BLaER1 treated with 17β-estradiol and CSF1 and Interleukin-3, amounts not matched to agents 10 nM and 100 nM (cell line): Measurements from ENCODE around the gene OMP.
A peak's percentile ranks its signal among the peaks of the same experiment; 100 is the strongest.

Experiments used
- H3K27ac ChIP-seq, 11 experiments: shearing (Covaris generic); formaldehyde crosslinking; 2 replicates each; pipeline ENCODE4 v1.8.1; 2022
- H3K27me3 ChIP-seq, 11 experiments: shearing (Covaris generic); formaldehyde crosslinking; 2 replicates each; pipeline ENCODE4 v1.8.1; 2022
- H3K36me3 ChIP-seq, 11 experiments: shearing (Covaris generic); formaldehyde crosslinking; 2 replicates each; pipeline ENCODE4 v1.8.1; 2022
- H3K4me1 ChIP-seq, 10 experiments: shearing (Covaris generic); formaldehyde crosslinking; 2 replicates each; pipeline ENCODE4 v1.8.1; 2022
- H3K4me2 ChIP-seq, 11 experiments: shearing (Covaris generic); formaldehyde crosslinking; 2 replicates each; pipeline ENCODE4 v1.8.1; 2022
- H3K4me3 ChIP-seq, 10 experiments: shearing (Covaris generic); formaldehyde crosslinking; 2 replicates each; pipeline ENCODE4 v1.8.1; 2022
- H3K9ac ChIP-seq, 11 experiments: shearing (Covaris generic); formaldehyde crosslinking; 2 replicates each; pipeline ENCODE4 v1.8.1; 2022
- H3K9me3 ChIP-seq, 11 experiments: shearing (Covaris generic); formaldehyde crosslinking; replicated peaks in 1 of 11; 2 replicates each; pipeline ENCODE4 v1.8.1; 2022
- H4K20me1 ChIP-seq, 11 experiments: shearing (Covaris generic); formaldehyde crosslinking; 2 replicates each; pipeline ENCODE4 v1.8.1; 2022
- Cebpa-rat ChIP-seq, 11 experiments: shearing (Covaris generic); IDR thresholded peaks; 2 replicates each; pipeline ENCODE4 v1.8.1; 2022

Gene OMP

DNA sequence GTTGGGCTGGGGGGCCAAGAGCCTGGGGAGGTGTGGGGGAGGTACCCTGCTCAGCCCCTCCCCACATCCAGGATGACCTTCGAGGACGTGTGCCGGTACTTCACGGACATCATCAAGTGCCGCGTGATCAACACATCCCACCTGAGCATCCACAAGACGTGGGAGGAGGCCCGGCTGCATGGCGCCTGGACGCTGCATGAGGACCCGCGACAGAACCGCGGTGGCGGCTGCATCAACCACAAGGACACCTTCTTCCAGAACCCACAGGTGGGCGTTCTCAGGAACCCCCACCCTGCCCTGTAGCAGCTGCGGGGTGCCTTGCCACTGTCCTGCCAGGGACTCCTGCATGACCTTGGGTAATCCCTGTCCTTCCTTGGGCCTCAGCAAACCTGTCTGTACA lies 15.4 kb downstream of the OMP start:
- H3K4me1 ChIP-seq = peaks cover 17 to 51% (median 34%) of the 10 kb centered on the region in 10 experiments

DNA sequence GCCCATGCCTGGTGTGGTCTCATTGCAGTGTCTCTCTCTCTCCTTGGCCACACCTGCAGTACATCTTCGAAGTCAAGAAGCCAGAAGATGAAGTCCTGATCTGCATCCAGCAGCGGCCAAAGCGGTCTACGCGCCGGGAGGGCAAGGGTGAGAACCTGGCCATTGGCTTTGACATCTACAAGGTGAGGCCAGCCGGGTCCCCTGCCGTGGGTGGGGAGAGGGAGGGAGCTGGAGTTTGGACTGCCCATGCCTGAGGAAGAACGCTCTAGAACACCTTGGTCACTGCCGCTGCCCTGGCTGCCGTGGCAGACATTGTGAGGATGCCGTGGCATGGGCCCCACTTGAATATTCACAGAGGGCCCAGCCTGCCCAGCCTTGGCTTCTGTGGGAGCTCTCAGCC lies 16.3 kb downstream of the OMP start:
- H3K9ac ChIP-seq = no peak overlapping the region
- H3K27me3 ChIP-seq = no peaks in the 10 kb centered on the region
- H3K4me3 ChIP-seq = no peak overlapping the region
- peaks cover 13 to 47% (median 31%) of the 10 kb centered on the region in 10 experiments for H3K4me1 ChIP-seq
- H3K36me3 ChIP-seq = peaks cover 0 to 26% (median 0%) of the 10 kb centered on the region in 11 experiments; a peak in 4 of 22 replicates
- peaks cover 0 to 19% (median 0%) of the 10 kb centered on the region in 11 experiments; a peak in 3 of 22 replicates for H4K20me1 ChIP-seq
- H3K27ac ChIP-seq = no peak overlapping the region
- H3K9me3 ChIP-seq = no peaks in the 10 kb centered on the region
- no peak overlapping the region for H3K4me2 ChIP-seq
- TF ChIP-seq Cebpa-rat (IDR thresholded peaks at IDR 0.05) = no peak

More for the DNA sequence above, 15.4 kb downstream of the OMP start:
- peaks cover 0 to 26% (median 0%) of the 10 kb centered on the region in 11 experiments; a peak in 4 of 22 replicates for H3K36me3 ChIP-seq
- H3K4me3 ChIP-seq = no peak overlapping the region
- TF ChIP-seq Cebpa-rat (IDR thresholded peaks at IDR 0.05) = no peak
- H4K20me1 ChIP-seq = peaks cover 0 to 19% (median 0%) of the 10 kb centered on the region in 11 experiments; a peak in 3 of 22 replicates
- H3K4me2 ChIP-seq = no peak overlapping the region
- no peak overlapping the region for H3K9ac ChIP-seq
- no peaks in the 10 kb centered on the region for H3K9me3 ChIP-seq
- no peak overlapping the region for H3K27ac ChIP-seq
- H3K27me3 ChIP-seq = no peaks in the 10 kb centered on the region

DNA sequence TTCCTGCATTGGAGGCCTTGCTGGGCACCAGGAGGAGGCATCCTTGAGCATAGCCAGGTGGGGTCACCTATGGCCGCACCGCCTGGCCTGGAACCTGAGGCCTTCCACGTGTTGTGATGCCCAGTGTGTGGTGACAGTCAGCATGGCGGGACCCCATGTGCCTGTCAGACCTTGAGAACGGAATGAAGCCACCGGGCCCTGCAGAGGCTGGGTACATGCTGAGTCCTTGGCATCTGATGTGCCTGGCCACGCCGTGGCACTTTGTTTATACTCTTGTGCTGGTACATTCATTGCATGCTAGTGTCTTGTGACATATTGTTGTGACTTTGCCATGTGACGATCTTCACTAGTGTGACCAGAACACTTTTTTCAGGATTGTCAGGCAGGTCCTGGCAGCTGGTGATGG lies 16.9 kb downstream of the OMP start:
- Histone ChIP-seq H3K4me2 (no peak overlapping the region), H3K27me3 (no peaks in the 10 kb centered on the region), H3K4me3 (no peak overlapping the region), H3K27ac (no peak overlapping the region), H3K36me3 (peaks cover 0 to 26% (median 0%) of the 10 kb centered on the region in 11 experiments; a peak in 4 of 22 replicates), H4K20me1 (peaks cover 0 to 19% (median 0%) of the 10 kb centered on the region in 11 experiments; a peak in 3 of 22 replicates), H3K4me1 (peaks cover 13 to 53% (median 35%) of the 10 kb centered on the region in 10 experiments), H3K9me3 (no peaks in the 10 kb centered on the region), H3K9ac (no peak overlapping the region)
- no peak for TF ChIP-seq Cebpa-rat (IDR thresholded peaks at IDR 0.05)

DNA sequence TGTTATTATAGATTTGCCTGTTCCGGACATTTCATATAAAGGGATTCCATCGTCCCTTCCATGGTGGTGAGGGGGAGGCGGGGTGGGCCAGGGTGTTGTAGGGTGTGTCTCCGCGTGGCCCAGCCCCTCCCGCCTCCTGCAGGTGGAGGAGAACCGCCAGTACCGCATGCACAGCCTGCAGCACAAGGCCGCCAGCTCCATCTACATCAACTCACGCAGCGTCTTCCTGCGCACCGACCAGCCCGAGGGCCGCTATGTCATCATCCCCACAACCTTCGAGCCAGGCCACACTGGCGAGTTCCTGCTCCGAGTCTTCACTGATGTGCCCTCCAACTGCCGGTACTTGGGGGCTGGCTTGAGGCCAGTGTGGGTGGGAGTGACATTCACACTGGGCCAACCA lies 17.9 kb downstream of the OMP start:
- Histone ChIP-seq H3K4me3 (0 out of 20 replicates have a peak overlapping the region, but pooled peaks of 1 of the 10 experiments have one; percentile 24), H3K27me3 (no peaks in the 10 kb centered on the region), H3K4me1 (peaks cover 13 to 62% (median 42%) of the 10 kb centered on the region in 10 experiments), H3K9me3 (no peaks in the 10 kb centered on the region), H3K27ac (0 out of 22 replicates have a peak overlapping the region, but pooled peaks of 1 of the 11 experiments have one; percentile 5), H4K20me1 (peaks cover 0 to 19% (median 0%) of the 10 kb centered on the region in 11 experiments; a peak in 3 of 22 replicates), H3K9ac (no peak overlapping the region; a peak in 1 of 22 replicates), H3K36me3 (peaks cover 0 to 26% (median 0%) of the 10 kb centered on the region in 11 experiments; a peak in 4 of 22 replicates), H3K4me2 (peak overlapping the region; percentile 64 to 95 (median 87))
- TF ChIP-seq Cebpa-rat (IDR thresholded peaks at IDR 0.05) = no peak

DNA sequence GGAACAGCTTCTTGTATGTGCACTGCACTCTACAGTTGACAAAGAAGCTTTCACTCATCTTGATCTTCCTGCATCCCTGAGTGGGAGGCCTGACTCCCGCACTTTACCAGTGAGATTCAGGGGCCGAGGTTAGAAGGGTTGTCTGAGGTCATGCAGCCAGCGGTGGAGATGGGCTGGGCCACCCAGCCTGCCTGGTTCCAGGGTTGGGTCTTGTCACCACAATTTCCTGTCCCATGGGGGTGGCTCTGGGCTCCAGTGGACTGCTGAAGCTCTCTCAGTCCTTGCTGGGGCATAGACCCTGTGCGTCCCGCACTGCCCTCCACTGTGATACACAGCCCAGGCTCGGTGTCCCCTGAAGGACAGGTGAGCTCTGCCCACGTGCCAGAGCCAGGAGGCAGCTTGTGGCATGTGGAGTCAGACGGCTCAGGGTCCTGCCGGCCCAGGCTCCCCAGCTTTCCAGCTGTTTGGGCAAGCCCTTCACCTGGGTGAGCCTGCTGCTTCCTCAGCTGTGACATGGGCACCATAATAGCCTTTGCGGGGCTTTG lies 18.5 kb downstream of the OMP start:
- Histone ChIP-seq H3K4me2 (peak overlapping the region; percentile 64 to 95 (median 87)), H3K27ac (0 out of 22 replicates have a peak overlapping the region, but pooled peaks of 1 of the 11 experiments have one; percentile 20), H3K27me3 (no peaks in the 10 kb centered on the region), H3K9ac (peak overlapping the region in 5 of 11 experiments; percentile 11 to 23 (median 18); a peak in 3 of 22 replicates), H3K4me3 (peak overlapping the region in 4 of 10 experiments; percentile 12 to 24 (median 22); a peak in 3 of 20 replicates), H3K9me3 (no peaks in the 10 kb centered on the region), H4K20me1 (peaks cover 0 to 19% (median 0%) of the 10 kb centered on the region in 11 experiments; a peak in 3 of 22 replicates), H3K4me1 (peaks cover 13 to 68% (median 45%) of the 10 kb centered on the region in 10 experiments), H3K36me3 (peaks cover 0 to 26% (median 0%) of the 10 kb centered on the region in 11 experiments; a peak in 4 of 22 replicates)
- TF ChIP-seq Cebpa-rat (IDR thresholded peaks at IDR 0.05) = no peak

DNA sequence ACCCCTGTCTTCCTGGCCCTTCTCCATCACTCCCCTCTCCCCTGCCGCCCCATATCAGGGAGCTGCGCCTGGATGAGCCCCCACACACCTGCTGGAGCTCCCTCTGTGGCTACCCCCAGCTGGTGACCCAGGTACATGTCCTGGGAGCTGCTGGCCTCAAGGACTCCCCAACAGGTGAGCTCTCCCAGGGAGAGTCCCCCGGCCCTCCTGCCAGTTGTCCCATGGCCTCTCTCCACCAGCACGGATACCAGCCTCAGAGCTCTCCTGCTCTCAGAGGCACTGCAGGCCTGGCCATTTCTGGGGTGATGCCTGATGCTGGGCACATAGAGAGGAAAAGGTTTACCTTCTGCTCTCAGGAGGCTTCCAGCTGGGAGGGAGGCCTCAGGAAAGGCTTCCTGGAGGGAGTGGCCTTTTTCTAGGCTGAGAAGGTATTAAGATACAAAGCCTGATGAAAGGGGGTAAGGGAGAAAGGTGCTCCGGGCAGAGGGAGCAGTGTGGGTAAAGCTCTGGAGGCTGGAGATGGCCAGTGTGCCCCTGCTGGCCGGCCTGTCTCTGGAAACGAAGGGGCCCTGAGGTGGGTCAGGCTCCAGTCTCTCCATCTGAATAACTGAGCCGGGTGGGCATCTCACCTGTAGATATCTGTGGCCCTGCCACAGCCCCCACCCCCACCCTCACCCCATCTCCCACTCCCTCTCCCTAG lies 19.4 kb downstream of the OMP start:
- no peak overlapping the region for H3K27ac ChIP-seq
- H3K9me3 ChIP-seq = no peaks in the 10 kb centered on the region
- H4K20me1 ChIP-seq = peaks cover 0 to 19% (median 0%) of the 10 kb centered on the region in 11 experiments; a peak in 3 of 22 replicates
- no peak for TF ChIP-seq Cebpa-rat (IDR thresholded peaks at IDR 0.05)
- H3K36me3 ChIP-seq = peaks cover 0 to 26% (median 0%) of the 10 kb centered on the region in 11 experiments; a peak in 4 of 22 replicates
- peaks cover 17 to 70% (median 49%) of the 10 kb centered on the region in 10 experiments for H3K4me1 ChIP-seq
- H3K4me2 ChIP-seq = peak overlapping the region; percentile 64 to 95 (median 87); a peak in 20 of 22 replicates
- 0 out of 22 replicates have a peak overlapping the region, but pooled peaks of 1 of the 11 experiments have one; percentile 23 for H3K9ac ChIP-seq
- no peak overlapping the region for H3K4me3 ChIP-seq
- no peaks in the 10 kb centered on the region for H3K27me3 ChIP-seq

DNA sequence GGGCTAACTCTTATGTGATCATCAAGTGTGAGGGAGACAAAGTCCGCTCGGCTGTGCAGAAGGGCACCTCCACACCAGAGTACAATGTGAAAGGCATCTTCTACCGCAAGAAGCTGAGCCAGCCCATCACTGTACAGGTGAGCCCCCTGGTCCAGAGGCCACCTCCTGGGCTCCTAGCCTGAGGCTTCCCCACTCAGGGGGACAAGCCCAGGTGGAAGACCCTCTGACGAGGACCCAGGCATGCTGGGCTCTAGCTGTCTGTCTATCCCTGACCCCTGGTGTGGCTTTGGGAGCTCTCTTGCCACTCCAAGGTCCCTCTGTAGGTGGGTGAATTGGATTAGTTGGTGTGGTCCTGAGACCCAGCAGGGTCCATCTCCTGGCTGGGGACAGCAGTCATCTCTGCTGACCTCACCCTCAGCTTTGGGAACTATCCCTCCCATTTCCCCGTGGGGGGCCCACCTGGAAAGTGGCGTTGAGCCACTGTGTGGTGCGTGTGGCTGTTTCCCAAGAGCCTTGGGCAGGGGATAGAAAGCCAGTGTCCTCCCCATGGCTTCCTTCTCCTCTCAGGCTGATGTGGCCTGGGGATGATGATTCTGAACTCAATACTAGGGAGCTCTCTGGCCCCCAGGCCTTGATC lies 20.1 kb downstream of the OMP start:
- no peak overlapping the region for H3K9ac ChIP-seq
- H4K20me1 ChIP-seq = peaks cover 0 to 14% (median 0%) of the 10 kb centered on the region in 11 experiments; a peak in 3 of 22 replicates
- no peak overlapping the region for H3K4me3 ChIP-seq
- no peak overlapping the region for H3K27ac ChIP-seq
- peaks cover 0 to 26% (median 0%) of the 10 kb centered on the region in 11 experiments; a peak in 4 of 22 replicates for H3K36me3 ChIP-seq
- H3K4me1 ChIP-seq = peaks cover 21 to 70% (median 51%) of the 10 kb centered on the region in 10 experiments
- no peaks in the 10 kb centered on the region for H3K9me3 ChIP-seq
- peak overlapping the region in 6 of 11 experiments; percentile 28 to 95 (median 86); a peak in 8 of 22 replicates for H3K4me2 ChIP-seq
- TF ChIP-seq Cebpa-rat (IDR thresholded peaks at IDR 0.05) = no peak
- H3K27me3 ChIP-seq = no peaks in the 10 kb centered on the region

DNA sequence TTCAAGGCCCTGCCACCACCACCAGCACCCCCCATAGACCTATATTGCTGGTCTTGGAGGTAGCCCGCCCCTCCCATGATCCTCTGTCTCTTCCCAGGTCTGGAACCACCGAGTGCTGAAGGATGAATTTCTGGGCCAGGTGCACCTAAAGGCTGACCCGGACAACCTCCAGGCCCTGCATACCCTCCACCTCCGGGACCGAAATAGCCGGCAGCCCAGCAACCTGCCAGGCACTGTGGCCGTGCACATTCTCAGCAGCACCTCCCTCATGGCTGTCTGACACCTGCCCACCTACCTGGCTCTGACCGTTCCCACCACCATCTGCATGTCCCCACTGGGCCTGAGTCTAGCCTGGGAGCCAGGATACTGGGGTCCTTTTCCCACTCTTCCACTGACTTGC lies 21.0 kb downstream of the OMP start:
- no peak for TF ChIP-seq Cebpa-rat (IDR thresholded peaks at IDR 0.05)

More for the DNA sequence above, 21.0 kb downstream of the OMP start:
- Histone ChIP-seq H3K36me3 (peaks cover 0 to 17% (median 0%) of the 10 kb centered on the region in 11 experiments; a peak in 4 of 22 replicates), H3K4me2 (no peak overlapping the region), H3K9me3 (no peaks in the 10 kb centered on the region), H3K4me1 (peaks cover 30 to 79% (median 60%) of the 10 kb centered on the region in 10 experiments), H3K27me3 (no peaks in the 10 kb centered on the region), H4K20me1 (peaks cover 0 to 14% (median 0%) of the 10 kb centered on the region in 11 experiments; a peak in 4 of 22 replicates), H3K27ac (no peak overlapping the region), H3K4me3 (no peak overlapping the region), H3K9ac (no peak overlapping the region)
